Measurements from ENCODE around the gene CAPN9.
A peak's percentile ranks its signal among the peaks of the same experiment; 100 is the strongest.
"Not testable (repeated sequence)": the region's sequence is repeated elsewhere in the genome, so short reads cannot be mapped to it uniquely, and the experiment has no call there.

The CAPN9 gene

GRCh38 chr1:230749150-230749549 is 2.0 kb downstream of the CAPN9 start:
- peak in 1 of 2 experiments; percentile 7 for DNase-seq

GRCh38 chr1:230749635-230750034 is 2.4 kb downstream of the CAPN9 start:
- DNase-seq = no peak

- DNase-seq = peak in 1 of 2 experiments; percentile 31
Observed at GRCh38 chr1:230750576-230750975, 3.4 kb downstream of the CAPN9 start.

GRCh38 chr1:230750986-230751625 is 3.9 kb downstream of the CAPN9 start:
- DNase-seq = no peak

GRCh38 chr1:230752407-230752806 is 5.2 kb downstream of the CAPN9 start:
- peak; percentile 89 to 93 for DNase-seq

GRCh38 chr1:230753191-230753585 is 6.0 kb downstream of the CAPN9 start:
- DNase-seq = peak in 1 of 2 experiments; percentile 34

- peak; percentile 80 to 90 for DNase-seq
Observed at GRCh38 chr1:230753586-230754251, 6.5 kb downstream of the CAPN9 start.

- no peak for DNase-seq
Observed at GRCh38 chr1:230754796-230755195, 7.6 kb downstream of the CAPN9 start.

GRCh38 chr1:230757856-230758708 is 10.9 kb downstream of the CAPN9 start:
- no peak for DNase-seq

- no peak for DNase-seq
Observed at GRCh38 chr1:230758709-230759368, 11.7 kb downstream of the CAPN9 start.

GRCh38 chr1:230759369-230760065 is 12.3 kb downstream of the CAPN9 start:
- DNase-seq = no peak

- DNase-seq = peak; percentile 38
Observed at GRCh38 chr1:230760360-230760827, 13.2 kb downstream of the CAPN9 start.

- DNase-seq = no peak
Observed at GRCh38 chr1:230761443-230762167, 14.4 kb downstream of the CAPN9 start.

- DNase-seq = no peak
Observed at GRCh38 chr1:230763927-230764591, 16.9 kb downstream of the CAPN9 start.

GRCh38 chr1:230766318-230766717 is 19.1 kb downstream of the CAPN9 start:
- DNase-seq = no peak

- not testable (repeated sequence) for DNase-seq
Observed at GRCh38 chr1:230767859-230768612, 20.8 kb downstream of the CAPN9 start.

- DNase-seq = no peak
Observed at GRCh38 chr1:230768903-230769570, 21.8 kb downstream of the CAPN9 start.

GRCh38 chr1:230770317-230770716 is 23.1 kb downstream of the CAPN9 start:
- no peak for DNase-seq

- no peak for DNase-seq
Observed at GRCh38 chr1:230771773-230772354, 24.7 kb downstream of the CAPN9 start.

Measured in SHP77 (cell line).